NB4 (cell line): ENCODE results near the gene H1-8.

ENCODE experiments used
- CTCF ChIP-seq: IDR thresholded peaks from one replicate; pipeline ENCODE4 v1.5.1; 2012; ENCODE audit warnings: low read depth, low read length
- MAX ChIP-seq: IDR thresholded peaks from 2 replicates; pipeline ENCODE4 v1.6.1; 2011; ENCODE audit warnings: low read depth, low read length
- MYC ChIP-seq: IDR thresholded peaks from 2 replicates; pipeline ENCODE4 v1.6.1; 2011; ENCODE audit warnings: low read depth, low read length
- POLR2A ChIP-seq: IDR thresholded peaks from 2 replicates; pipeline ENCODE4 v1.6.1; 2011; ENCODE audit warnings: mild to moderate bottlenecking; ENCODE audit not compliant: insufficient read length; ENCODE audit errors: extremely low read depth

GRCh38 chr3:129598000-129598381 is 55.0 kb downstream of the H1-8 start:
- no peak for TF ChIP-seq CTCF
- TF ChIP-seq POLR2A, result no peak
- no peak for TF ChIP-seq MYC
- no peak for TF ChIP-seq MAX
